Trophoblast cell (in vitro differentiated cells and primary cell): ENCODE data around the gene GLRX.
A peak's percentile ranks its signal among the peaks of the same experiment; 100 is the strongest.

Experiments used
- DNase-seq, 2 donors: peaks; one replicate each; pipeline ENCODE4 v3.0.0-alpha.2; 2016
- H2AFZ ChIP-seq: 2 replicates; pipeline ENCODE4 v1.6.1; 2013; ENCODE audit warnings: low read length, moderate library complexity, mild to moderate bottlenecking; ENCODE audit not compliant: insufficient read depth, poor library complexity
- H2AK5ac ChIP-seq: 2 replicates; pipeline ENCODE4 v1.6.1; 2013; ENCODE audit warnings: mild to moderate bottlenecking, low read length
- H2BK120ac ChIP-seq: 2 replicates; pipeline ENCODE4 v1.6.1; 2013; ENCODE audit warnings: low read length, mild to moderate bottlenecking, moderate library complexity; ENCODE audit not compliant: insufficient read depth, poor library complexity
- H2BK12ac ChIP-seq: 2 replicates; pipeline ENCODE4 v1.6.1; 2013; ENCODE audit warnings: mild to moderate bottlenecking, low read length, moderate library complexity
- H2BK5ac ChIP-seq: 2 replicates; pipeline ENCODE4 v1.6.1; 2013; ENCODE audit warnings: low read length, low read depth, moderate library complexity, mild to moderate bottlenecking; ENCODE audit not compliant: poor library complexity
- H3K14ac ChIP-seq: 2 replicates; pipeline ENCODE4 v1.6.1; 2013; ENCODE audit warnings: mild to moderate bottlenecking, low read length
- H3K18ac ChIP-seq: 2 replicates; pipeline ENCODE4 v1.6.1; 2013; ENCODE audit warnings: mild to moderate bottlenecking, low read length
- H3K23ac ChIP-seq: 2 replicates; pipeline ENCODE4 v1.6.1; 2013; ENCODE audit warnings: low read length
- H3K27ac ChIP-seq: 2 replicates; pipeline ENCODE4 v1.5.1; 2013; ENCODE audit warnings: low read depth, mild to moderate bottlenecking, inconsistent platforms, low read length, moderate library complexity
- H3K27me3 ChIP-seq: 2 replicates; pipeline ENCODE4 v1.6.1; 2013; ENCODE audit warnings: inconsistent platforms, mild to moderate bottlenecking, low read length, moderate library complexity; ENCODE audit not compliant: insufficient read depth
- H3K36me3 ChIP-seq, 2 experiments: 1 replicate in 1 of 2; 2 replicates in 1 of 2; pipeline ENCODE4 v1.6.1; 2013; ENCODE audit warnings: low read length in 2 of 2, mild to moderate bottlenecking in 2 of 2, moderate library complexity in 1 of 2; ENCODE audit not compliant: insufficient read depth in 2 of 2, control insufficient read depth in 1 of 2
- H3K4ac ChIP-seq: 2 replicates; pipeline ENCODE4 v1.6.1; 2013; ENCODE audit warnings: low read depth, mild to moderate bottlenecking, low read length, moderate library complexity
- H3K4me1 ChIP-seq, 2 experiments: 1 replicate in 1 of 2; 2 replicates in 1 of 2; pipeline ENCODE4 v1.6.1; 2013; ENCODE audit warnings: low read length in 2 of 2, mild to moderate bottlenecking in 2 of 2, moderate library complexity in 1 of 2; ENCODE audit not compliant: insufficient read depth in 2 of 2, control insufficient read depth in 1 of 2
- H3K4me2 ChIP-seq: 2 replicates; pipeline ENCODE4 v1.6.1; 2013; ENCODE audit warnings: inconsistent platforms, mild to moderate bottlenecking, low read length, moderate library complexity
- H3K4me3 ChIP-seq: 2 replicates; pipeline ENCODE4 v1.5.1; 2013; ENCODE audit warnings: mild to moderate bottlenecking, low read depth, low read length, inconsistent platforms
- H3K79me1 ChIP-seq: one replicate; pipeline ENCODE4 v1.6.1; 2013; ENCODE audit warnings: low read length
- H3K79me2 ChIP-seq: 2 replicates; pipeline ENCODE4 v1.6.1; 2013; ENCODE audit warnings: low read length, mild to moderate bottlenecking; ENCODE audit not compliant: control insufficient read depth, insufficient read depth, poor library complexity
- H3K9ac ChIP-seq: 2 replicates; pipeline ENCODE4 v1.6.1; 2013; ENCODE audit warnings: mild to moderate bottlenecking, low read length
- H3K9me3 ChIP-seq: 2 replicates; pipeline ENCODE4 v1.6.1; 2013; ENCODE audit warnings: low read depth, mild to moderate bottlenecking, control low read depth, inconsistent platforms, low read length; ENCODE audit not compliant: insufficient read depth
- H4K12ac ChIP-seq: 2 replicates; pipeline ENCODE4 v1.6.1; 2013; ENCODE audit warnings: low read depth, mild to moderate bottlenecking, low read length, moderate library complexity
- H4K8ac ChIP-seq: 2 replicates; pipeline ENCODE4 v1.6.1; 2013; ENCODE audit warnings: low read depth, mild to moderate bottlenecking, low read length, moderate library complexity
- H4K91ac ChIP-seq: one replicate; pipeline ENCODE4 v1.6.1; 2013; ENCODE audit warnings: low read depth, mild to moderate bottlenecking, low read length, moderate library complexity
- WGBS: extraction: QIAGEN DNeasy Blood & Tissue Kit; methylation state at CpG from one replicate; pipeline ENCODE4 v1.1.7; 2013; ENCODE audit warnings: missing lambda C conversion rate; ENCODE audit not compliant: insufficient read length, insufficient coverage; ENCODE audit errors: extremely low coverage; 5-methylcytosine and 5-hydroxymethylcytosine counted together

Gene GLRX

DNA sequence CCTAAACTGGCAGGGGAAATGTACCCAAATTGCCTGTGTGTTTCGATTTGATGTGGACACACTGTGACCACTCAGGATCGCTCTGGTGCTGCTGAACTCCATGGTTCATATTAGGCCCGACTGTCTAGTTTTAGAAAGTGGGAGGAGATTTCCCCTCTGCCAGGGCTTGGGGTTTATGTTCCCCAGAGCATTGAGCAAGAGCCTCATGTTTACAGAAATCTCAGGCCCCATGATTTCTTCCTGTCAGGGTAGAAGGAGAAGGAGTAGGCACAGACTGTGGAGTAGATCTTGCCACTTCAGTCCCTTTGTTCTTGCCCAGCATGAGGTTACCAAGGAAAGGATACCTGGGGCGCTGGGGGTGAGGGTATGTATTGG, 40.8 kb upstream of the GLRX start:
- H3K14ac ChIP-seq, result peak overlapping the region; percentile 46
- no peak overlapping the region for H3K18ac ChIP-seq
- DNase-seq, result no peak
- no peak overlapping the region for H3K23ac ChIP-seq
- peak overlapping the region; percentile 26 for H2BK5ac ChIP-seq
- H3K27me3 ChIP-seq, result no peaks in the 10 kb centered on the region
- H2BK12ac ChIP-seq, result peak overlapping the region; percentile 44
- peak overlapping the region; percentile 30 for H2BK120ac ChIP-seq
- H3K79me1 ChIP-seq, result peaks cover 26% of the 10 kb centered on the region
- H4K91ac ChIP-seq, result peak overlapping the region; percentile 83
- H3K4me3 ChIP-seq, result no peak overlapping the region
- H3K4me2 ChIP-seq, result no peak overlapping the region
- no peak overlapping the region for H3K27ac ChIP-seq
- H3K36me3 ChIP-seq, result no peaks in the 10 kb centered on the region
- no peak overlapping the region for H3K9ac ChIP-seq
- H4K12ac ChIP-seq, result no peak overlapping the region
- peaks cover 2% of the 10 kb centered on the region for H3K79me2 ChIP-seq
- H2AFZ ChIP-seq, result no peak overlapping the region
- H4K8ac ChIP-seq, result peak overlapping the region; percentile 37
- H3K9me3 ChIP-seq, result no peaks in the 10 kb centered on the region
- peaks cover 22% of the 10 kb centered on the region in 2 experiments for H3K4me1 ChIP-seq
- no CpG with 5 or more reads among the region's 4 CpGs for WGBS
- H3K4ac ChIP-seq, result peak overlapping the region; percentile 13
- peak overlapping the region; percentile 90 for H2AK5ac ChIP-seq

DNA sequence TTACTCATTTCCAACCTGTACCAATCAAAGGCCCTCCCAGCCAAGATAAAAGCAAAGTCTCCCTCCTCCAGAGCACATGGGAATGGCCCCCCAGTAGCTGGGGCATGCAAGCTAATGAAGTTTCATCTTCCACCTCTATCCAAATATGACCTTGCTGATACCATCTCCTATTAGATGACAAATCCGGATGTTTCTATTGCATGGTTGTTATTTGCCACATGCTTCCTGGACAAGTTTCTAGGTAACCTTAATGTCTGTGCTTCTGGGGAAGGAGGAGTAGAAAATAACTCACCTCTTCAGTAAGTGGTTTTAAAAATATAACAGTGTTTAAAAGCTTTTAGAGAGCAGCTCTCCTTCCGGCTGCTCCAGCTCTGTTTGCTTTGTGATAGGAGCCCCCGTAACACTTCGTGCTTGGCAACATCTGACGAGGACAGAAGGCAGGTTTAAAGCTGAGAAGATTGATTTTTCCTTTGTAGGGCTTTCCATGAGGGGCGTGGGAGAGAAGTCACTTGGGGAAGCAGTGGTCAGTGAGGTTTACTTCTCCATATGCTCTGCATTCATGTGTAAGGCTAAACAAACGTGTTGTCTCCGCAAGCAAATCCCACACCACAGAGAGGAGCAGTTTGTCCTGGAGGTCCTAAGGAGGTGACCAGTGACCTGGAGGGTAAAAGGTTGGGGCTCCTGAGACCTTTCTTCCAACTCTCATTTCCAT, 40.3 kb upstream of the GLRX start:
- H3K4me3 ChIP-seq, result no peak overlapping the region
- no peak overlapping the region for H2AFZ ChIP-seq
- H2BK120ac ChIP-seq, result peak overlapping the region; percentile 52
- peaks cover 29% of the 10 kb centered on the region for H3K79me1 ChIP-seq
- DNase-seq, result peak in 1 of 2 donors; percentile 34
- H2AK5ac ChIP-seq, result peak overlapping the region; percentile 90
- WGBS, result no CpG with 5 or more reads among the region's 8 CpGs
- H3K14ac ChIP-seq, result peak overlapping the region; percentile 46
- peak overlapping the region; percentile 37 for H4K8ac ChIP-seq
- no peak overlapping the region for H3K18ac ChIP-seq
- no peaks in the 10 kb centered on the region for H3K36me3 ChIP-seq
- peak overlapping the region; percentile 83 for H4K91ac ChIP-seq
- no peak overlapping the region for H3K27ac ChIP-seq
- no peak overlapping the region for H3K9ac ChIP-seq
- H4K12ac ChIP-seq, result no peak overlapping the region
- H3K4me2 ChIP-seq, result no peak overlapping the region
- peak overlapping the region; percentile 72 for H2BK12ac ChIP-seq
- H3K27me3 ChIP-seq, result no peaks in the 10 kb centered on the region
- no peak overlapping the region for H3K23ac ChIP-seq
- peaks cover 4% of the 10 kb centered on the region for H3K79me2 ChIP-seq
- H3K4me1 ChIP-seq, result peaks cover 26 to 27% of the 10 kb centered on the region in 2 experiments
- peak overlapping the region; percentile 13 for H3K4ac ChIP-seq
- no peaks in the 10 kb centered on the region for H3K9me3 ChIP-seq
- peak overlapping the region; percentile 26 for H2BK5ac ChIP-seq

DNA sequence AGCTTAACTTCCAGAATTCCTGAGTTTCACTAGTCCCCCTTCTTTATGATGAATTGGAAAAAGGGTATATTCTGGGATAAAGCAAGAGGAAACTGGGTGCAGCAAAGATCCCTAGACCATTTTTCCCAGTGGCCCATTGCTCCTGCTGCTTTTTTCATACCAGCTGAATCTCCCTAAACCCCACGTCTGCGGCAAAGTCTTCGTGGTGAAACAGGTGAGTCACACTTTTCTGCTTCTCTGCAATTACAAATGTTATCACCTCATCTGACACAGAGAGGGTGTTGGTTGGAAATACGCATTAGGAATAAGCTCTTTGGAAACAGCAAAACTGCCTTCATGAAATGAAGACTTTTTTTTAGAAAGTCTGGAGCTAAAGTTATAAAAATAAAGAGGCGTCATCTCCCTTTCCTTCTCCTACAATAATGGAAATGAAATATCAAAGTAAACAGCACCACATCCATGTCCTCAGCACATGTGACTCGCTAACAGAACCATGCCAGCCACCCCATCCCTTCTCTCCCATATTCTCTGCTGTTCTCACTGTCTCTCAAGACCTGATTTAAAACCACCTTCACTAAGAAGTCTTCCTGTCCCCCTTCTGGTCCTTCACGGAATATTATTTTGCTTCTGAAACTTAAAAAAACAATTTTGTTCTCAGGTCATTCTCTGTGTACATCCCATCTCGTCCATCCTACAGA, 39.5 kb upstream of the GLRX start:
- Histone ChIP-seq H3K79me1 (peaks cover 37% of the 10 kb centered on the region), H3K4ac (no peak overlapping the region), H3K9me3 (no peaks in the 10 kb centered on the region), H3K14ac (peak overlapping the region; percentile 50), H3K9ac (no peak overlapping the region), H3K79me2 (peaks cover 6% of the 10 kb centered on the region), H3K4me1 (peaks cover 34 to 35% of the 10 kb centered on the region in 2 experiments), H3K4me3 (no peak overlapping the region), H2AFZ (no peak overlapping the region), H2BK12ac (no peak overlapping the region), H3K27me3 (no peaks in the 10 kb centered on the region), H2BK120ac (peak overlapping the region; percentile 40), H4K91ac (peak overlapping the region; percentile 73), H4K8ac (peak overlapping the region; percentile 16), H3K4me2 (peak overlapping the region; percentile 2), H2BK5ac (no peak overlapping the region), H4K12ac (no peak overlapping the region), H3K18ac (no peak overlapping the region), H3K27ac (peak overlapping the region; percentile 42), H3K36me3 (no peaks in the 10 kb centered on the region), H2AK5ac (no peak overlapping the region), H3K23ac (no peak overlapping the region)
- peak; percentile 67 to 83 for DNase-seq
- no CpG with 5 or more reads among the region's 8 CpGs for WGBS

DNA sequence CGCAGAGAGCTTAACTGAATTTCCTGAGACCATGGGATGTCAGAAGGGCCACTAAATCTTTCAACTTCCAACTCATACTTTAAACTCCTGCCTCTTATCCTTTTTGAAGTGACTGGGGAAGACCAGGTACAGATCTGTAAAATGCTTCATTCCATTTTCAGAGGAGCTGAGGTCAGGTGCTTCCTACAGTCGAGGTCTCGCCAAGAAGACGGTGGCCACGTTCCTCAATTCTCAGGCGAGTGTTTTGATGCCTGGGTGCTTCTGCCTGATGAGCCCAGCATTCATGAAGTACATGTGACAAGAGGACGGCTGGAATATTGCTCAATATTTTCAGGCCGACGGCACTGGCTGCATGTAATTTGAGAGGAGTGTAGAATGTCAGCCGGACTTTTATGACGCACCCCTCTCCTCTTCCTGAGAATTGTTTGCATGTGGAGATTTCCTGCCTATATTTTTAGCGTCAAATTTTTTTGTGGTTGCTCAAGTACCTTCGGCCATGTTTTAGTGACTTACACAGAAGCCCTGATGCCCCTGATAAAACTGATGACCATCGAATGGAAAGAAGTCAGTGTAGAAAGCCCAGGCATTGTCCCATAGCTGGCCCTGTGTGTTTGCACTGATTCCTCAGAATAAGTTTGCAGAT, 38.8 kb upstream of the GLRX start:
- no peak overlapping the region for H3K14ac ChIP-seq
- H3K9ac ChIP-seq, result no peak overlapping the region
- peak overlapping the region; percentile 2 for H3K4me2 ChIP-seq
- H3K23ac ChIP-seq, result no peak overlapping the region
- H4K12ac ChIP-seq, result no peak overlapping the region
- no peak overlapping the region for H2BK120ac ChIP-seq
- H4K8ac ChIP-seq, result peak overlapping the region; percentile 54
- H2AFZ ChIP-seq, result no peak overlapping the region
- H3K27ac ChIP-seq, result peak overlapping the region; percentile 33
- peaks cover 9% of the 10 kb centered on the region for H3K79me2 ChIP-seq
- H3K4me1 ChIP-seq, result peaks cover 40% of the 10 kb centered on the region in 2 experiments
- H3K4me3 ChIP-seq, result no peak overlapping the region
- peak overlapping the region; percentile 79 for H2BK12ac ChIP-seq
- H3K18ac ChIP-seq, result no peak overlapping the region
- H3K27me3 ChIP-seq, result no peaks in the 10 kb centered on the region
- peaks cover 41% of the 10 kb centered on the region for H3K79me1 ChIP-seq
- H4K91ac ChIP-seq, result peak overlapping the region; percentile 60
- H3K9me3 ChIP-seq, result no peaks in the 10 kb centered on the region
- H3K36me3 ChIP-seq, result no peaks in the 10 kb centered on the region
- no CpG with 5 or more reads among the region's 14 CpGs for WGBS
- H2BK5ac ChIP-seq, result no peak overlapping the region
- peak overlapping the region; percentile 9 for H3K4ac ChIP-seq
- peak; percentile 96 to 98 for DNase-seq
- peak overlapping the region; percentile 9 for H2AK5ac ChIP-seq
